GM12878 (cell line): ENCODE results near the gene CD52. TPM values are rescaled to one million over a fixed set of nuclear protein-coding genes. Genes with fewer than 3 reads are reported as not detected.

ENCODE experiments used
- ATAC-seq: fragments of 200-7000 bp; cut with Tn5 transposase; 3 replicates; pipeline ENCODE4 v1.9.1; 2020; ENCODE audit warnings: mild to moderate bottlenecking, moderate library complexity
- BruUV-seq: library from RNA; stranded (reverse); fragments of 400-500 nt; replicated peaks from 2 replicates; lab custom pipeline; 2021; lab: Mats Ljungman, UMichigan
- CTCF ChIA-PET: fragments of 300-600 bp; sonication (Branson Sonifier 250); formaldehyde crosslinking; extraction: SDS; loops from one replicate; lab custom pipeline; 2021; ENCODE audit warnings: inconsistent platforms; lab: Yijun Ruan, JAX
- POLR2A ChIA-PET: fragments of 350-600 bp; formaldehyde crosslinking; extraction: SDS; loops from one replicate; lab custom pipeline; 2021; ENCODE audit warnings: inconsistent platforms; lab: Charles Lee
- RAD21 ChIA-PET: fragments of 300-600 bp; sonication (Branson Sonifier 250); formaldehyde crosslinking; loops from one replicate; lab custom pipeline; 2023; ENCODE audit warnings: antibody characterized with exemption; ENCODE audit not compliant: unreplicated experiment; lab: Charles Lee
- SMC1A ChIA-PET: fragments of 300-600 bp; sonication (Branson Sonifier 250); formaldehyde crosslinking; loops from one replicate; lab custom pipeline; 2023; ENCODE audit not compliant: unreplicated experiment, uncharacterized antibody; lab: Charles Lee
- DNase-seq: peaks from one replicate; pipeline ENCODE4 v3.0.0-alpha.2; 2011; ENCODE audit warnings: low read depth, low spot score
- FAIRE-seq: peaks from 3 replicates; lab custom pipeline; 2011; peaks lifted over from hg19 to GRCh38; lab: Jason Lieb, UNC
- H2AFZ ChIP-seq: 2 replicates; pipeline ENCODE4 v1.6.0; 2011; ENCODE audit warnings: low read depth, low read length, control low read depth; ENCODE audit not compliant: control insufficient read depth
- H3K27ac ChIP-seq: 2 replicates; pipeline ENCODE4 v1.5.1; 2011; ENCODE audit warnings: control low read depth; ENCODE audit not compliant: control insufficient read depth, insufficient read depth
- H3K27me3 ChIP-seq, 2 experiments: replicated peaks in 1 of 2; 2 replicates each; pipeline versions ENCODE4 v1.6.0 to v1.6.1; 2011; ENCODE audit warnings: low read length in 1 of 2; ENCODE audit not compliant: control insufficient read depth in 2 of 2, insufficient read depth in 2 of 2
- H3K36me3 ChIP-seq, 2 experiments: 2 replicates each; pipeline ENCODE4 v1.5.1; 2011; ENCODE audit warnings: low read length in 1 of 2; ENCODE audit not compliant: control insufficient read depth in 2 of 2, insufficient read depth in 2 of 2
- H3K4me1 ChIP-seq: 2 replicates; pipeline ENCODE4 v1.6.1; 2011; ENCODE audit warnings: mild to moderate bottlenecking, low read length, moderate library complexity, mixed read lengths; ENCODE audit not compliant: control insufficient read depth, insufficient read depth
- H3K4me2 ChIP-seq: 2 replicates; pipeline ENCODE4 v1.6.0; 2011; ENCODE audit warnings: control low read depth; ENCODE audit not compliant: control insufficient read depth, insufficient read depth
- H3K4me3 ChIP-seq: fragments of 200-600 bp; sonication (generic); 2 replicates; pipeline ENCODE4 v1.5.1; 2016
- H3K79me2 ChIP-seq: 2 replicates; pipeline ENCODE4 v1.6.0; 2011; ENCODE audit warnings: low read length; ENCODE audit not compliant: control insufficient read depth, insufficient read depth
- H3K9ac ChIP-seq: 2 replicates; pipeline ENCODE4 v1.8.0; 2011; ENCODE audit warnings: low read length, control low read depth, mixed read lengths; ENCODE audit not compliant: control insufficient read depth, insufficient read depth
- H3K9me3 ChIP-seq: replicated peaks from 3 replicates; pipeline ENCODE4 v1.5.1; 2011; ENCODE audit warnings: mild to moderate bottlenecking, low read length; ENCODE audit not compliant: control insufficient read depth, insufficient read depth
- H4K20me1 ChIP-seq: 2 replicates; pipeline ENCODE4 v1.6.0; 2011; ENCODE audit not compliant: control insufficient read depth, insufficient read depth
- CEBPZ ChIP-seq: fragments of 150-350 bp; IDR thresholded peaks from 2 replicates; pipeline ENCODE4 v1.6.1; 2016; ENCODE audit warnings: low read depth, low read length
- REST ChIP-seq: IDR thresholded peaks from 2 replicates; pipeline ENCODE4 v1.6.1; 2012; ENCODE audit warnings: mild to moderate bottlenecking, low read depth, low read length
- SREBF1 ChIP-seq: IDR thresholded peaks from 2 replicates; pipeline ENCODE4 v1.6.1; 2012; ENCODE audit warnings: mild to moderate bottlenecking, low read length
- TAF1 ChIP-seq: IDR thresholded peaks from 2 replicates; pipeline ENCODE4 v1.6.1; 2011; ENCODE audit warnings: mild to moderate bottlenecking, low read depth, low read length, borderline replicate concordance
- USF1 ChIP-seq: IDR thresholded peaks from 2 replicates; pipeline ENCODE4 v1.6.1; 2011; ENCODE audit warnings: borderline replicate concordance, low read depth, mild to moderate bottlenecking, moderate library complexity, mixed read lengths, low read length; ENCODE audit not compliant: insufficient read depth; ENCODE audit errors: extremely low read length
- ZBTB40 ChIP-seq: fragments of 450-650 bp; IDR thresholded peaks from 2 replicates; pipeline ENCODE4 v1.6.1; 2016; ENCODE audit warnings: mild to moderate bottlenecking, moderate library complexity, borderline replicate concordance
- ZNF622 ChIP-seq: fragments of 450-650 bp; IDR thresholded peaks from 2 replicates; pipeline ENCODE4 v1.6.1; 2017; ENCODE audit warnings: mild to moderate bottlenecking, inconsistent platforms
- WGBS: methylation state at CpG from one replicate; pipeline ENCODE4 v1.1.6; 2016; ENCODE audit warnings: low lambda C conversion rate; ENCODE audit not compliant: insufficient replicate concordance, insufficient coverage; ENCODE audit errors: missing lambda C conversion rate; 5-methylcytosine and 5-hydroxymethylcytosine counted together
- in situ Hi-C: fragments of 300-500 bp; cut with MboI; formaldehyde crosslinking; loops from 9 replicates; pipeline ENCODE4 v1.14.3; 2018; ENCODE audit warnings: mixed read lengths
- intact Hi-C: fragments of 100-400 bp; cut with micrococcal nuclease; formaldehyde crosslinking; loops from one replicate; pipeline ENCODE4 v1.14.2; 2022; ENCODE audit not compliant: unreplicated experiment
- polyA plus RNA-seq, 11 experiments: library from polyadenylated mRNA; depleted of rRNA in 4 of 11; unstranded in 6 of 11; stranded (reverse) in 5 of 11; fragments of >200 nt; fragmentation: Nextera tagmentation in 4 of 11; fragmentation: Illumina TruSeq in 1 of 11; extraction: Ambion mirVana in 4 of 11; extraction: Trizol in 1 of 11; gene quantifications; 1 replicate in 1 of 11; 2 replicates in 10 of 11; pipeline versions ENCODE4 v1.2.1 to v1.2.3, GENCODE V29; 2011 to 2016; ENCODE audit warnings: inconsistent platforms in 2 of 11, missing spikeins in 2 of 11, low read depth in 1 of 11
- total RNA-seq, 4 experiments: library from RNA; depleted of rRNA in 3 of 4; stranded (reverse); fragments of >200 nt in 3 of 4; fragmentation: Illumina TruSeq in 1 of 4; extraction: Trizol in 1 of 4; gene quantifications; 2 replicates each; pipeline versions ENCODE4 v1.2.1 to v1.2.3, GENCODE V29; 2013 to 2021

Gene CD52
- total and polyA plus RNA-seq, 10 of the 15 experiments (the other 5 are each of a cell fraction or from before 2014, with no cell fraction given) = 237 to 2,736 (median 532) TPM

- Histone ChIP-seq H2AFZ (no peak overlapping the region), H3K27me3 (no peaks in the 10 kb centered on the region), H3K79me2 (no peaks in the 10 kb centered on the region), H3K36me3 (no peaks in the 10 kb centered on the region; a peak in 1 of 4 replicates), H3K4me3 (no peak overlapping the region), H3K9ac (no peak overlapping the region), H4K20me1 (no peaks in the 10 kb centered on the region), H3K9me3 (no peaks in the 10 kb centered on the region), H3K27ac (no peak overlapping the region), H3K4me2 (no peak overlapping the region), H3K4me1 (no peaks in the 10 kb centered on the region)
- DNase-seq = no peak
- CTCF ChIA-PET = interaction anchor here (0.6 to 1.7 kb wide), 3 partner anchors 8 to 11 kb away, joined by 3 to 5 read pairs (median 3); no protein-coding TSS in a partner anchor
- SMC1A ChIA-PET = interaction anchor here (1.4 kb wide), 1 partner anchor 8 kb away, joined by 5 read pairs; no protein-coding TSS in a partner anchor
- intact Hi-C loops = no loop called here
- BruUV-seq = no TSS peak
- FAIRE-seq = no peak
- in situ Hi-C loops = no loop called here
- POLR2A ChIA-PET = interaction anchor here (0.5 kb wide), 1 partner anchor 11 kb away, joined by 5 read pairs; no protein-coding TSS in a partner anchor
- TF ChIP-seq ZNF622 (no peak), CEBPZ (no peak), SREBF1 (no peak), REST (no peak), TAF1 (no peak), ZBTB40 (no peak), USF1 (no peak)
- no peak for ATAC-seq
- 82% methylated on average over 16 of the region's 16 CpGs for WGBS
- RAD21 ChIA-PET = no interaction called here
Measured at GRCh38 chr1:26296340-26297056, 21.3 kb upstream of the CD52 start.
